ENCODE results near the gene ZNF622. TPM values are rescaled to one million over a fixed set of nuclear protein-coding genes. Genes with fewer than 3 reads are reported as not detected.

ZNF622 gene
- total RNA-seq, 4 donors from 2014 or later = 20.6 to 40.7 (median 25.9) TPM

DNA sequence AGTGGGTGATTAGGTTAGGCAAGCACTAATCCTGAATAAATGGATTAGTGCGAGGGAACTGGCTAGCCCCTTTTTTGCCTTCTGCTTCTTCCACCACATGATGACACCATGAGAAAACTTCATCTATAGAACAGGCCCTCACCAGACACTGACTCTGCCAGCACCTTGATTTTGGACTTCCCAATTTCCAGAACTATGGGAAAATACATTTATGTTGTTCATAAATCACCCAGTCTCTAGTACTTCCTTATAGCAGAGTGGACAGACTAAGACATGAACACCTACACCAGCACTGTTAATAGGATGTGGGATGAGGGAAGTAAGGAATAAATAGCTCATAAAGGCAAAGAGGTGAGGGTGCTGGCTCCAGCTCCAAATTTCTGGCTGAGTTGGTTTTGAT, 1.4 kb downstream of the ZNF622 start:
- DNase-seq (ENCODE audit: low spot score) (no peak), ATAC-seq (ENCODE audit: low FRiP score) (no peak)
- TF ChIP-seq, protein P1, sequence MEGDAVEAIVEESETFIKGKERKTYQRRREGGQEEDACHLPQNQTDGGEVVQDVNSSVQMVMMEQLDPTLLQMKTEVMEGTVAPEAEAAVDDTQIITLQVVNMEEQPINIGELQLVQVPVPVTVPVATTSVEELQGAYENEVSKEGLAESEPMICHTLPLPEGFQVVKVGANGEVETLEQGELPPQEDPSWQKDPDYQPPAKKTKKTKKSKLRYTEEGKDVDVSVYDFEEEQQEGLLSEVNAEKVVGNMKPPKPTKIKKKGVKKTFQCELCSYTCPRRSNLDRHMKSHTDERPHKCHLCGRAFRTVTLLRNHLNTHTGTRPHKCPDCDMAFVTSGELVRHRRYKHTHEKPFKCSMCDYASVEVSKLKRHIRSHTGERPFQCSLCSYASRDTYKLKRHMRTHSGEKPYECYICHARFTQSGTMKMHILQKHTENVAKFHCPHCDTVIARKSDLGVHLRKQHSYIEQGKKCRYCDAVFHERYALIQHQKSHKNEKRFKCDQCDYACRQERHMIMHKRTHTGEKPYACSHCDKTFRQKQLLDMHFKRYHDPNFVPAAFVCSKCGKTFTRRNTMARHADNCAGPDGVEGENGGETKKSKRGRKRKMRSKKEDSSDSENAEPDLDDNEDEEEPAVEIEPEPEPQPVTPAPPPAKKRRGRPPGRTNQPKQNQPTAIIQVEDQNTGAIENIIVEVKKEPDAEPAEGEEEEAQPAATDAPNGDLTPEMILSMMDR (IDR thresholded peaks at IDR 0.05) = no peak

DNA sequence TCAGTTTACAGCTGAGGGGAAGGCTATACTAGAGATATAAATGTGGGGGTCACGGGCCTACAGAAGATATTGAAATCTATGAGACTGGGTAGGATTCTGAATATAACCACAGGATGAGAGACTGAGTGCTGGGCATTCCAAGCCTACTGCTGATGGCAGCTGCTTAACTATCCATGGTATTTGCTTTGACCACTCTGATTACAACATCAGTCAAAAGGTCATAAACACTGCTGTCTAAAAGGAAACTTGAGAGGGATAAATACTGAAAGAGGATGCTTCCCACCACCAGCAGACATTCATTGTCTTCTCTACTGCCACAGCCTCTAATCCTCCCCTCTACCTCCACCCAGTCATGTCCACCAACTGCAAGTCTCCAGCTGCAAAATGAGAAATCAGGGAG, 3.8 kb downstream of the ZNF622 start:
- no peak for ATAC-seq (ENCODE audit: low FRiP score)
- TF ChIP-seq, protein P1 (IDR thresholded peaks at IDR 0.05) = no peak
- no peak for DNase-seq (ENCODE audit: low spot score)

DNA sequence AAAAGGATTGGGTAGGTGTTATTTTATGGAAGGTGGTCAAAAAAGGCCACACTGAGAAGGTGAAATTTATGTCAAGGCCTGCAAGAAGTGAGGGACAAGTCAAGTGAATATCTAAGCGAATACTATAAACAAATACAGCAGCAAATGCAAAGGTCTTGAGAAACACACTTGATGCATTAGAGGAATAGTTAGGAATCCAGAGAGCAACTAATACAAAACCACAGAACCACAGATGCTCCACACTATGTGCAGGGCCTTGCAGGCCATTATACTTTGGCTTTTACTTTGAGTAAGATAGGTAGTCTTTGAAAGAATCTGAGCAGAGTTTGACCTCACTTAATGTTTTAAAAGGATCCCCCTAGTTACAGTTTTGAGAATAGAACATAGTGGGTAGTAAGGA, 4.6 kb downstream of the ZNF622 start:
- no peak for DNase-seq (ENCODE audit: low spot score)
- no peak for ATAC-seq (ENCODE audit: low FRiP score)
- TF ChIP-seq, protein P1 (IDR thresholded peaks at IDR 0.05) = no peak

DNA sequence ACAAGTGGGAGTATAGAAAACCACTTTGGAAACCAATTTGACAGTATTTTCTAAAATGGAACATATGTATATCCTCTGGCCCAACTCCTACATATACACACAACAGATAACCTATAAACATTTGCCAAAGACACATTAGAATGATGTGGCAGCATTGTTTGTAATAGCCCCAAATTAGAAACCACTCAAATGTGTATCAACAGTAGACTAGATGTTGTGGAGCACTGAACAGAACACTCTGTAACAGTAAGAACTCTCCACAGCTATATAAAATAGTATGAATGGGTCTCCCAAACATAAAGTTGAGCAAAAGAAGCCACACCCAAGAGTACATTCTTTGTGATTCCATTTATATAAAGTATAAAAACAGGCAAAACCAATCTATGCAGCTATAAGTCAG, 6.1 kb downstream of the ZNF622 start:
- TF ChIP-seq, protein P1 (IDR thresholded peaks at IDR 0.05) = no peak
- ATAC-seq (ENCODE audit: low FRiP score) = no peak

DNA sequence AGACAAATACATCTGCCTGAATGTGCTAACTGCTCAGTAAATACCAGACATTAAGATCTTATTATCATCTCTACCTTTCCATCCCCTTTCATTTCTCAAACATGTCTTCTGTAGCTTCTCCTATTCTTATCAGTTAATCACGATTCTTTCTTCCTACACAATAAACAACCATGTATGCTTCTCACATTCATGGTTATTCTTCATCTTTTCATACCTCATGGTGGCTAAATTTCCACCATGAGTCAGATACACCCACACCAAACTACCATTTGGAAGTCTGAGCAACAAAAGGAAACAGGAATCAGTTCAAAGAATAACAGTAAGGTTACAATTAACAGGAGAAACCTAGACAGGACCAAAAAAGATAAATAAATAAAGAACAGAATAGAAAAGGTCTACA, 7.7 kb downstream of the ZNF622 start:
- DNase-seq (ENCODE audit: low spot score) (no peak), ATAC-seq (ENCODE audit: low FRiP score) (no peak)
- TF ChIP-seq, protein P1 (IDR thresholded peaks at IDR 0.05) = no peak

More for the DNA sequence above, 6.1 kb downstream of the ZNF622 start:
- DNase-seq (ENCODE audit: low spot score) = no peak

DNA sequence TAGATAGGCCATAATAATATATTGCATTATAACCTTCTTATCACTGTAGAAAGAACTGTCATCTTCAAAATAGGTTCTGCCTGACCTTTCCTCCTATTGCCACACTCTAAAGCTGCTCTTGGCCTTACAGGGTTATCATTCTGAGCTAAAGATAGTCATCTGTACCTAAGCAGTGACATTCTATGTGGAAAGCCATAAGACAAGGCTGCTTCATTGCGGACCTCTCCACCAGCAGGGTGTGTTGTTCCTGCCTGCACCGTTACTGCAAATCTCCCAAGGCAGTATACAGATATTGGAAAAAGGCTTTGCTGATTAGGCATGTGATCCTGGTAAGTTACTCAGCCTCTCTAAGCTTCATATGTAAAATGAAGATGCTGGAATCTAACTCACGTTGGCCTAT, 8.1 kb downstream of the ZNF622 start:
- DNase-seq (ENCODE audit: low spot score) (no peak), ATAC-seq (ENCODE audit: low FRiP score) (no peak)
- TF ChIP-seq, protein P1 (IDR thresholded peaks at IDR 0.05) = no peak

DNA sequence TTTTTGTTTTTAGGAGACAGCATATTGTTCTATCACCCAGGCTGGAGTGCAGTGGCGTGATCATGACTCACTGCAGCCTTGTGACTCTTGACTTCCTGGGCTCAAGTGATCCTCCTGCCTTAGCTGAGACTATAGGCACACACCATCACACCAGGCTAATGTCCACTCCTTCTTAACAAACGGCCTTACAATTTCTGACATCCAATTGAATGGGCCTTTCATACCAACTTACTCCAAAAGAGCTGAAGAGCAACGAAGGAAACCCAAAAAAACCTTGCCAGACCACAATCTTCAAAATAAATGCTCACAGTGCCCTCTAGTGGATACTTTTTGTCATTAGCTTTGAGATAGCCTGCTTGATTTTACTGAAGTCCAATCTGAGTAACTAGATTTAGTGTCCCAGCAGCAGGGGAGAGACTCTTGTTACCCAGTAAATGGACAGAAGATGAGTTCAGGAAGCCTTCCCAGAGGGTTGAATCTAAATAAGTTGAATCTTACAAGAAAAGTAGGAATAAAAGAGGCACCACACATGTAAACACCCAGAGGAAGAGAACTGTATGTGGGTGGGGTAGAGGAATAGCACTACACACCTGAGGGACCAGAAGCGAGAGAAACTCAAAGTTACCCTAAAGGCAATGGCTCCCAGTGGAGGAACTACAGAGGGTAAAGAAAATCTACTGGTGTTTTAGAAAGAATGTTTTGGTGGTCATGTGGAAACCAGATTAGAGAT, 9.3 kb downstream of the ZNF622 start:
- ATAC-seq (ENCODE audit: low FRiP score) = peak; percentile 87
- TF ChIP-seq, protein P1 (IDR thresholded peaks at IDR 0.05) = no peak

More for the DNA sequence above, 9.3 kb downstream of the ZNF622 start:
- no peak for DNase-seq (ENCODE audit: low spot score)
